IMR-90 (cell line): ENCODE measurements around the gene P4HA2. TPM values are rescaled to one million over a fixed set of nuclear protein-coding genes. Genes with fewer than 3 reads are reported as not detected.

Experiments
- ATAC-seq: fragments of 200-7000 bp; cut with Tn5 transposase; 2 replicates; pipeline ENCODE4 v1.9.1; 2020; ENCODE audit warnings: low read depth, mild to moderate bottlenecking, moderate library complexity
- BruUV-seq: library from RNA; stranded (reverse); fragments of 400-500 nt; replicated peaks from 2 replicates; lab custom pipeline; 2021; lab: Mats Ljungman, UMichigan
- CTCF ChIA-PET: fragments of 300-600 bp; formaldehyde crosslinking; extraction: SDS; loops from one replicate; lab custom pipeline; 2021; ENCODE audit warnings: antibody characterized with exemption; lab: Yijun Ruan, JAX
- POLR2A ChIA-PET: fragments of 300-600 bp; sonication (Branson Sonifier 250); formaldehyde crosslinking; loops from one replicate; lab custom pipeline; 2022; ENCODE audit warnings: antibody characterized with exemption; ENCODE audit not compliant: unreplicated experiment; lab: Charles Lee
- DNase-seq: peaks from one replicate; pipeline ENCODE4 v3.0.0; 2013
- H2AFZ ChIP-seq: replicated peaks from 2 replicates; pipeline ENCODE3; 2013; ENCODE audit warnings: low read length, mild to moderate bottlenecking; ENCODE audit not compliant: poor library complexity
- H2AK5ac ChIP-seq: 2 replicates; pipeline ENCODE4 v1.6.1; 2013; ENCODE audit warnings: low read depth, low read length, inconsistent platforms
- H2AK9ac ChIP-seq: replicated peaks from 2 replicates; pipeline ENCODE3; 2013; ENCODE audit warnings: mild to moderate bottlenecking, low read depth, low read length, moderate library complexity; ENCODE audit not compliant: poor library complexity
- H2BK120ac ChIP-seq: 2 replicates; pipeline ENCODE4 v1.6.1; 2013; ENCODE audit warnings: low read depth, low read length, inconsistent platforms
- H2BK15ac ChIP-seq: 3 replicates; pipeline ENCODE4 v1.6.1; 2013; ENCODE audit warnings: low read depth, low read length, inconsistent platforms
- H2BK20ac ChIP-seq: 2 replicates; pipeline ENCODE4 v1.6.1; 2013; ENCODE audit warnings: low read depth, mild to moderate bottlenecking, inconsistent platforms, low read length, moderate library complexity
- H2BK5ac ChIP-seq: 2 replicates; pipeline ENCODE4 v1.6.1; 2013; ENCODE audit warnings: mild to moderate bottlenecking, low read depth, low read length, inconsistent platforms; ENCODE audit not compliant: poor library complexity, severe bottlenecking
- H3K14ac ChIP-seq: replicated peaks from 2 replicates; pipeline ENCODE4 v1.6.1; 2013; ENCODE audit warnings: low read depth, low read length, inconsistent platforms
- H3K18ac ChIP-seq: 2 replicates; pipeline ENCODE4 v1.6.1; 2013; ENCODE audit warnings: low read depth, low read length, control low read depth
- H3K23ac ChIP-seq: 2 replicates; pipeline ENCODE4 v1.6.1; 2013; ENCODE audit warnings: low read depth, low read length, inconsistent platforms
- H3K27ac ChIP-seq: 2 replicates; pipeline ENCODE4 v1.5.1; 2013; ENCODE audit warnings: mild to moderate bottlenecking, control low read depth, low read length; ENCODE audit not compliant: insufficient read depth
- H3K27me3 ChIP-seq: 2 replicates; pipeline ENCODE4 v1.6.1; 2013; ENCODE audit warnings: low read length; ENCODE audit not compliant: control insufficient read depth, insufficient read depth
- H3K36me3 ChIP-seq: 2 replicates; pipeline ENCODE4 v1.6.1; 2013; ENCODE audit warnings: low read length, mixed read lengths; ENCODE audit not compliant: control insufficient read depth, insufficient read depth
- H3K4ac ChIP-seq: 2 replicates; pipeline ENCODE4 v1.6.1; 2013; ENCODE audit warnings: low read depth, low read length, inconsistent platforms
- H3K4me1 ChIP-seq: 2 replicates; pipeline ENCODE4 v1.6.1; 2013; ENCODE audit warnings: low read length, mixed read lengths; ENCODE audit not compliant: control insufficient read depth, insufficient read depth
- H3K4me2 ChIP-seq: 2 replicates; pipeline ENCODE4 v1.6.1; 2013; ENCODE audit warnings: low read depth, mild to moderate bottlenecking, control low read depth, low read length, moderate library complexity
- H3K4me3 ChIP-seq: 2 replicates; pipeline ENCODE4 v1.5.1; 2013; ENCODE audit warnings: low read depth, mild to moderate bottlenecking, control low read depth, low read length, moderate library complexity; ENCODE audit not compliant: insufficient read depth
- H3K56ac ChIP-seq: 2 replicates; pipeline ENCODE4 v1.6.1; 2013; ENCODE audit warnings: low read length, inconsistent platforms; ENCODE audit not compliant: insufficient read depth; ENCODE audit errors: extremely low read depth
- H3K79me1 ChIP-seq, 2 experiments: 2 replicates each; pipeline ENCODE4 v1.6.1; 2013; ENCODE audit warnings: low read length in 2 of 2, inconsistent platforms in 1 of 2, low read depth in 1 of 2
- H3K9ac ChIP-seq: 2 replicates; pipeline ENCODE4 v1.6.1; 2013; ENCODE audit warnings: low read depth, low read length, control low read depth
- H3K9me1 ChIP-seq: 2 replicates; pipeline ENCODE4 v1.6.1; 2013; ENCODE audit warnings: low read length, inconsistent platforms; ENCODE audit not compliant: insufficient read depth
- H3K9me3 ChIP-seq: 2 replicates; pipeline ENCODE4 v1.6.1; 2013; ENCODE audit warnings: low read length; ENCODE audit not compliant: control insufficient read depth, insufficient read depth
- H4K20me1 ChIP-seq: 2 replicates; pipeline ENCODE4 v1.6.1; 2013; ENCODE audit warnings: low read length, inconsistent platforms; ENCODE audit not compliant: insufficient read depth
- H4K5ac ChIP-seq: 2 replicates; pipeline ENCODE4 v1.6.1; 2013; ENCODE audit warnings: mild to moderate bottlenecking, low read depth, low read length, control low read depth
- H4K8ac ChIP-seq, 2 experiments: 2 replicates each; pipeline ENCODE4 v1.6.1; 2013; ENCODE audit warnings: low read depth in 2 of 2, low read length in 2 of 2, control low read depth in 1 of 2, inconsistent platforms in 1 of 2
- H4K91ac ChIP-seq: 2 replicates; pipeline ENCODE4 v1.6.1; 2013; ENCODE audit warnings: low read depth, low read length, inconsistent platforms; ENCODE audit not compliant: insufficient read depth
- BHLHE40 ChIP-seq: fragments of 150-350 bp; IDR thresholded peaks from 2 replicates; pipeline ENCODE4 v1.6.1; 2016; ENCODE audit warnings: mild to moderate bottlenecking, low read depth, low read length
- CHD1 ChIP-seq: IDR thresholded peaks from 2 replicates; pipeline ENCODE4 v1.6.1; 2012; ENCODE audit warnings: low read depth, low read length, improper control_type of control experiment
- MAZ ChIP-seq: IDR thresholded peaks from 2 replicates; pipeline ENCODE4 v1.6.1; 2012; ENCODE audit warnings: low read depth, mild to moderate bottlenecking, low read length, improper control_type of control experiment, moderate library complexity, borderline replicate concordance
- MXI1 ChIP-seq: IDR thresholded peaks from 2 replicates; pipeline ENCODE4 v1.6.1; 2012; ENCODE audit warnings: low read depth, mild to moderate bottlenecking, low read length, moderate library complexity, borderline replicate concordance
- NFE2L2 ChIP-seq: fragments of 150-350 bp; IDR thresholded peaks from 2 replicates; pipeline ENCODE4 v1.6.1; 2016; ENCODE audit warnings: low read depth, mild to moderate bottlenecking, low read length
- POLR2A ChIP-seq: IDR thresholded peaks from 2 replicates; pipeline ENCODE4 v1.6.1; 2012; ENCODE audit warnings: mild to moderate bottlenecking, low read depth, low read length
- RAD21 ChIP-seq: IDR thresholded peaks from 2 replicates; pipeline ENCODE4 v1.6.1; 2012; ENCODE audit warnings: low read length, improper control_type of control experiment
- SMC3 ChIP-seq: fragments of 150-350 bp; IDR thresholded peaks from 2 replicates; pipeline ENCODE4 v1.6.1; 2016; ENCODE audit warnings: low read depth, mild to moderate bottlenecking, antibody characterized with exemption, low read length, moderate library complexity
- WGBS, 2 experiments: methylation state at CpG; one replicate each; pipeline versions ENCODE4 v1.1.5 to v1.1.7; 2013; ENCODE audit warnings: missing lambda C conversion rate in 2 of 2; ENCODE audit not compliant: insufficient read length in 1 of 2; ENCODE audit errors: extremely low coverage in 2 of 2; 5-methylcytosine and 5-hydroxymethylcytosine counted together
- dilution Hi-C: fragments of 300-500 bp; cut with HindIII; formaldehyde crosslinking; loops from one replicate; pipeline ENCODE4 v1.14.3; 2018; ENCODE audit warnings: low sequenced_read_pairs; ENCODE audit not compliant: unreplicated experiment
- in situ Hi-C: fragments of 300-500 bp; cut with MboI; formaldehyde crosslinking; loops from 3 replicates; pipeline ENCODE4 v1.14.3; 2019; ENCODE audit warnings: low sequenced_read_pairs, inconsistent platforms, mixed read lengths
- intact Hi-C: fragments of 100-400 bp; cut with micrococcal nuclease; formaldehyde crosslinking; loops from 2 replicates; pipeline ENCODE4 v1.10.0; 2022
- polyA plus RNA-seq, 3 experiments: library from polyadenylated mRNA; depleted of rRNA; stranded (reverse); fragments of >200 nt; gene quantifications; 2 replicates each; pipeline ENCODE4 v1.2.3, GENCODE V29; 2012; ENCODE audit warnings: low replicate concordance in 1 of 3
- total RNA-seq: library from RNA; depleted of rRNA; stranded (reverse); fragments of >200 nt; gene quantifications from 2 replicates; pipeline ENCODE4 v1.2.3, GENCODE V29; 2012
- TF ChIP-seq, protein P1 (sequence below): conservative IDR thresholded peaks from 2 replicates; pipeline ENCODE4 v1.5.1; 2012; ENCODE audit warnings: mild to moderate bottlenecking, low read depth, low read length, improper control_type of control experiment
- TF ChIP-seq, protein P2 (sequence below): fragments of 150-350 bp; IDR thresholded peaks from 2 replicates; pipeline ENCODE4 v1.6.1; 2017; ENCODE audit warnings: mild to moderate bottlenecking, antibody characterized with exemption, low read length, low read depth
- TF ChIP-seq, protein P3 (sequence below): fragments of 150-350 bp; IDR thresholded peaks from 2 replicates; pipeline ENCODE4 v1.6.1; 2016; ENCODE audit warnings: low read depth, mild to moderate bottlenecking, low read length, moderate library complexity, borderline replicate concordance

The P4HA2 gene
- total and polyA plus RNA-seq, 2 of the 4 experiments (the other 2 are of a cell fraction), result 186 to 225 TPM

GRCh38 chr5:132266836-132267160, 39.1 kb upstream of the P4HA2 start:
- Histone ChIP-seq H3K23ac (no peak overlapping the region), H2AK9ac (no peak overlapping the region), H2BK120ac (no peak overlapping the region; the same call in 1 of the 2 replicates), H4K91ac (peak overlapping the region; percentile 19; the same call in 1 of the 2 replicates), H4K20me1 (peaks cover 16% of the 10 kb centered on the region), H3K4ac (no peak overlapping the region), H3K4me2 (no peak overlapping the region), H3K9me3 (no peaks in the 10 kb centered on the region), H2BK5ac (peak overlapping the region; percentile 15), H2BK20ac (no peak overlapping the region), H2AFZ (peak overlapping the region; percentile 11), H4K5ac (no peak overlapping the region), H3K79me1 (peaks cover 25 to 81% of the 10 kb centered on the region in 2 experiments), H3K36me3 (peaks cover 63% of the 10 kb centered on the region), H3K18ac (no peak overlapping the region), H3K4me3 (no peak overlapping the region), H3K9me1 (peaks cover 78% of the 10 kb centered on the region), H2BK15ac (0 out of 3 replicates have a peak overlapping the region, but pooled peaks have one; percentile 20), H3K27me3 (no peaks in the 10 kb centered on the region), H3K56ac (no peak overlapping the region), H3K14ac (no peak overlapping the region), H4K8ac (no peak overlapping the region), H2AK5ac (peak overlapping the region; percentile 3), H3K4me1 (peaks cover 60% of the 10 kb centered on the region), H3K27ac (no peak overlapping the region), H3K9ac (no peak overlapping the region)
- WGBS, 2 experiments, result no CpG with 5 or more reads among the region's 1 CpG
- intact Hi-C loops (no loop called here), dilution Hi-C loops (no loop called here), in situ Hi-C loops (no loop called here)
- DNase-seq, result no peak
- no peak for TF ChIP-seq POLR2A
- TF ChIP-seq, protein P1, sequence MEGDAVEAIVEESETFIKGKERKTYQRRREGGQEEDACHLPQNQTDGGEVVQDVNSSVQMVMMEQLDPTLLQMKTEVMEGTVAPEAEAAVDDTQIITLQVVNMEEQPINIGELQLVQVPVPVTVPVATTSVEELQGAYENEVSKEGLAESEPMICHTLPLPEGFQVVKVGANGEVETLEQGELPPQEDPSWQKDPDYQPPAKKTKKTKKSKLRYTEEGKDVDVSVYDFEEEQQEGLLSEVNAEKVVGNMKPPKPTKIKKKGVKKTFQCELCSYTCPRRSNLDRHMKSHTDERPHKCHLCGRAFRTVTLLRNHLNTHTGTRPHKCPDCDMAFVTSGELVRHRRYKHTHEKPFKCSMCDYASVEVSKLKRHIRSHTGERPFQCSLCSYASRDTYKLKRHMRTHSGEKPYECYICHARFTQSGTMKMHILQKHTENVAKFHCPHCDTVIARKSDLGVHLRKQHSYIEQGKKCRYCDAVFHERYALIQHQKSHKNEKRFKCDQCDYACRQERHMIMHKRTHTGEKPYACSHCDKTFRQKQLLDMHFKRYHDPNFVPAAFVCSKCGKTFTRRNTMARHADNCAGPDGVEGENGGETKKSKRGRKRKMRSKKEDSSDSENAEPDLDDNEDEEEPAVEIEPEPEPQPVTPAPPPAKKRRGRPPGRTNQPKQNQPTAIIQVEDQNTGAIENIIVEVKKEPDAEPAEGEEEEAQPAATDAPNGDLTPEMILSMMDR, result no peak
- TF ChIP-seq NFE2L2, result no peak
- TF ChIP-seq MAZ, result no peak
- no peak for TF ChIP-seq SMC3
- TF ChIP-seq CHD1, result no peak
- TF ChIP-seq, protein P2, sequence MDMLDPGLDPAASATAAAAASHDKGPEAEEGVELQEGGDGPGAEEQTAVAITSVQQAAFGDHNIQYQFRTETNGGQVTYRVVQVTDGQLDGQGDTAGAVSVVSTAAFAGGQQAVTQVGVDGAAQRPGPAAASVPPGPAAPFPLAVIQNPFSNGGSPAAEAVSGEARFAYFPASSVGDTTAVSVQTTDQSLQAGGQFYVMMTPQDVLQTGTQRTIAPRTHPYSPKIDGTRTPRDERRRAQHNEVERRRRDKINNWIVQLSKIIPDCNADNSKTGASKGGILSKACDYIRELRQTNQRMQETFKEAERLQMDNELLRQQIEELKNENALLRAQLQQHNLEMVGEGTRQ, result no peak
- no peak for TF ChIP-seq BHLHE40
- no peak for TF ChIP-seq RAD21
- TF ChIP-seq, protein P3, sequence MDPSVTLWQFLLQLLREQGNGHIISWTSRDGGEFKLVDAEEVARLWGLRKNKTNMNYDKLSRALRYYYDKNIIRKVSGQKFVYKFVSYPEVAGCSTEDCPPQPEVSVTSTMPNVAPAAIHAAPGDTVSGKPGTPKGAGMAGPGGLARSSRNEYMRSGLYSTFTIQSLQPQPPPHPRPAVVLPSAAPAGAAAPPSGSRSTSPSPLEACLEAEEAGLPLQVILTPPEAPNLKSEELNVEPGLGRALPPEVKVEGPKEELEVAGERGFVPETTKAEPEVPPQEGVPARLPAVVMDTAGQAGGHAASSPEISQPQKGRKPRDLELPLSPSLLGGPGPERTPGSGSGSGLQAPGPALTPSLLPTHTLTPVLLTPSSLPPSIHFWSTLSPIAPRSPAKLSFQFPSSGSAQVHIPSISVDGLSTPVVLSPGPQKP, result no peak
- no peak for TF ChIP-seq MXI1
- ATAC-seq, result no peak
- ChIA-PET CTCF (interaction anchor here (0.6 kb wide), 1 partner anchor 51 kb away, joined by 5 read pairs; no protein-coding TSS in a partner anchor), POLR2A (no interaction called here)
- no TSS peak for BruUV-seq
